Stimulated activated CD4-positive, alpha-beta T cell treated with anti-CD3 and anti-CD28 coated beads, Interleukin-1b, Interleukin-23, amount 100 ng/mL, for 4 hours (primary cell): ENCODE data around the gene MIOX.
"Not testable (repeated sequence)": the region's sequence is repeated elsewhere in the genome, so short reads cannot be mapped to it uniquely, and the experiment has no call there.

Source experiments
- DNase-seq, 2 donors: peaks; one replicate each; pipeline ENCODE4 v3.0.0-alpha.2; 2020; ENCODE audit warnings: low read depth in 2 of 2

The MIOX gene

DNA sequence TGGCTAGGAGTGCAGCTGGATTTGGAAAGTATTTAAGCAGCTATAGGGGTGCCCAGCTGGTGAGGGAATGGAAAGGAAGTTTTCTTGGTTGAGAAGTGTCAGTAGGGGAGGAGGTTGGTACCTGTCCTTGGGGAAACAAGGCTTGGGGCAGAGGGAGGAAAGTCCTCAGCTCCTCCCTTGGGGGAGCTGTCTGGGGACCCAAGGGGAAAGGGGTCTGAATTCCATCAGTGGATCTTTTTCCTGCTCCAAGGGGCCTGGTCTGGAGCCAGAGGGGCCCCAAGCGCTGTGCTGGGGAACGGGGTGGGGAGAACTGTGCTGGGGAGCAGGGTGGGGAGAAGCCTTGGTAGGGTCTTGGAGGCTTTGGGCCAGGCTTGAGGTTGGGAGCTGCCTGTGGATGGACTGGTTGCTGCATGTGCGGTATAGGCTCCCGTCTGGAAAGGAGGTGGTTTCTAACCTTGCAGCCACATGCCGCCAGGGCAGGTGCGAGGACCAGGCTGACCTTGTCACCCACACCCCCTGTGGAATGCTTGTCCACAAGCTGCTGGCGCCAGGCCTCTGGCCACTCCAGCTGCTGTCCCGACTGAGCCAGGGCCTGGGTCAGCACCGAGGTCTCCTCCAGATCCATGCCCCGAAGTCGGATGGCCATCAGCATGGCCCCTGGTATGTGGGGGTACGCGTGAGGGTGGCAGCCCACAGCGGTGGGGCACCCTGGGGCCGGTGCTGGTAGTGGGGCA lies 42.2 kb downstream of the MIOX start:
- no peak for DNase-seq

- no peak for DNase-seq
These were observed 42.8 kb downstream of the MIOX start for GRCh38 chr22:50529416-50529896.

DNA sequence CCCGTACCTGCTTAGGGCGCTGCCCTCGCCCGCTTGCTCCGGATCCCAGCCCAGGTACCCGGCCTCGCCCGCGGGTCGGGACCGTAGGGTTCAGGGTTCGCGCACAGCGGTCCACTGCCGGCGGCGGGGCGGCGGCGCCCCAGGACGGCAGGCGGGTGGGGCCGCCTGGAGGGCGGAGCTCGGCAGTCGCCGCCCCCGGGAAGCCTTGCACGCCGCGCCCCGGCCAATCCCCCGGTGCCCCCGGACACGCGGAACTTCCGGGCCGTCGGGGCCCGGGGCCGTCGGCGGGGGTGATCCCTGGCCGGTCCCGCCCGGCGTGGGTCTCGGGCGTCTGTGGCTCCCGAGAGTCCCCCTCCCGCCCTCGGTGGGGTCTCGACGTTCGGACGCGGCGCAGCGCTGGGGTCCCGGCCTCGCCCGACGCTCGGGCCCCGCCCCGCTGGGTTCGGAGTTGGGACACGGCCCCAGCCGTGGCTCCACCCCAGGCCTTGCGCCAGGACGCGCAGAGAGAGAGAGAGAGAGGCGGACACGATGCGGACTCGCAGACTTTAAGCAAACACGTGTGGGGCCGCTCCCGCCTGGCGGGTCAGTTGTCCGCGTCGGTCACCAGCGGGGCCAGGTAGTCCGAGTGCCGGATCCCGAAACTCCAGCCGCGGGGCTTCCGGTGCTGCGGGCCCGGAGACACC lies 43.4 kb downstream of the MIOX start, which contains the start of gene TYMP:
Gene TYMP, minus strand, starts transcription at position 116 of the 683 bp plus-strand sequence. CDS start 303 bp downstream, outside the sequence.
- peak; percentile 55 to 70 for DNase-seq

GRCh38 chr22:50530580-50530876 lies 43.9 kb downstream of the MIOX start:
- no peak for DNase-seq

GRCh38 chr22:50530877-50531545 lies 44.4 kb downstream of the MIOX start:
- DNase-seq, result peak; percentile 66 to 75

GRCh38 chr22:50531546-50531961 lies 44.9 kb downstream of the MIOX start:
- DNase-seq, result peak; percentile 66

DNA sequence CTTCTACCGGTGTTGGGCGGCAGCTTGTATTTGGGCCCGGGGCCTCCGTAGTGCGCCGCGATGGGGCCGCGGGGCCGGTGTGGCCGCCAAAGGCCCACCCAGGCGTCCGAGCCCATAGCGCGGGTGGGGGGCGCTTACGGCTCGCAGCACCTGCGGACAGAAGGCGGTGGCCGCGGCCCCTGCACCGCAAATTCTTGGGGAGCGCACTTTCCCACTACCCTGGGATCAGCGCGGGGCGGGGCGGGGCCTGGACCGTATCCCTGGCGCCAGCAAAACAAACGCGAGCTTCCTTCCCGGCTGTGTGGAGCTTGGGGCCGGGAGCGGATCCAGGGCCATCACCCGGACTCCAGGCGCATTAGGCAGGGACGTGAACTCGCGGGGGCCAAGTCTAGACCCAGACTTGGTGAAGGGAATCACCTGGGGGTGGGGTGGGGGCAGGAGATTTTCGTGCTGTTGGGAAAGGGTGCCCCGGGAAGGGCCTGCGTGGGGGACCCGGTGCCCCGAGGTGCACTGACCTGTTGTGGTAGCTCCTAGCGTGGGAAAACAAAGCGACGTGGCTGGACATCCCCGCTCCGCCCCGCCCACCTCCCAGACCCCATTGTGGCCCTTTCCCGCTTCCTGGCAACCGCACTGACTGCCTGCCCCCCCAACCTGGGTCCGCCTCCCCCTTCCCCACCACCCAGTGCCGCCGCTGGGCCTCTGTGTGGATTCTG lies 45.5 kb downstream of the MIOX start:
- DNase-seq, result no peak

DNA sequence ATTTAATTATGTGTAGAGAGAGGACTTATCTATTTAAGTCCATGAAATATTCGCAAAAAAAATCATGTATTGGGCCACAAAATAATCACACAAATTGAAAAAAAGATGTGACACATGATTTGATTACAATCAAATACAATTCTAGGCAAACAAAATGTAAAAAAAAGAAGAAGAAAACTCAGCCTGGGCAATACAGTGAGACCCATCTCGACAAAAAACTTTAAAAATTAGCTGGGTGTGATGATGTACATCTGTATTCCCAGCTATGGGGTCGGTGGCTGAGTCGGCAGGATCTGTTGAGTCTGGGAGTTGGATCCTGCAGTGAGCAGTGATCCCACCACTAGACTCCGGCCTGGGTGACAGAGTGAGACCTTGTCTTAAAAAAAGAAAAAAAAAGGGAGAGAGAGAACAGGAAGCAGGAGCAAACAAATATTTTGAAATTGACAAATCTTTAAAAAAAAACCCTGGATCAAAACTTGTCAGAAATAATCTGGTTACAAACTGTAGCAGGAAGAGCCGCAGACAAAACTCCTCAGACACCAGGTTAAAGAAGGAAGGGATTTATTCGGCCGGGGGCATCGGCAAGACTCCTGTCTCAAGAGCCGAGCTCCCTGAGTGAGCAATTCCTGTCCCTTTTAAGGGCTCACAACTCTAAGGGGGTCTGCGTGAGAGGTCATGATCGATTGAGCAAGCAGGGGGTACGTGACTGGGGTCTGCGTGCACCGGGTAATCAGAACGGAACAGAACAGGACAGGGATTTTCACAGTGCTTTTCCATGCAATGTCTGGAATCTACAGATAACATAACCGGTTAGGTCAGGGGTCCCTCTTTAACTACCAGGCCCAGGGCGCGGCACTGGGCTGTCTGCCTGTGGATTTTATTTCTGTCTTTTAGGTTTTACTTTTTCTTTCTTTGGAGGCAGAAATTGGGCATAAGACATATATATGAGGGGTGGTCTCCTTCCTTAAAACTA lies 46.5 kb downstream of the MIOX start:
- DNase-seq, result no peak

- not testable (repeated sequence) for DNase-seq
These were observed 47.4 kb downstream of the MIOX start for GRCh38 chr22:50533856-50534711.

- no peak for DNase-seq
These were observed 48.5 kb downstream of the MIOX start for GRCh38 chr22:50535113-50535512.

- DNase-seq, result no peak
These were observed 49.6 kb downstream of the MIOX start for GRCh38 chr22:50536226-50536625.

GRCh38 chr22:50537765-50538164 lies 51.1 kb downstream of the MIOX start:
- no peak for DNase-seq
